GM19468 (cell line): ENCODE results near the gene RAPSN.

Experiments used
- ATAC-seq: cut with Tn5 transposase; IDR thresholded peaks from one replicate; pipeline ENCODE4 v1.9.1; 2021; ENCODE audit warnings: mild to moderate bottlenecking, moderate library complexity, moderate number of reproducible peaks; ENCODE audit not compliant: unreplicated experiment; ENCODE audit errors: extremely low read depth

Gene RAPSN

DNA sequence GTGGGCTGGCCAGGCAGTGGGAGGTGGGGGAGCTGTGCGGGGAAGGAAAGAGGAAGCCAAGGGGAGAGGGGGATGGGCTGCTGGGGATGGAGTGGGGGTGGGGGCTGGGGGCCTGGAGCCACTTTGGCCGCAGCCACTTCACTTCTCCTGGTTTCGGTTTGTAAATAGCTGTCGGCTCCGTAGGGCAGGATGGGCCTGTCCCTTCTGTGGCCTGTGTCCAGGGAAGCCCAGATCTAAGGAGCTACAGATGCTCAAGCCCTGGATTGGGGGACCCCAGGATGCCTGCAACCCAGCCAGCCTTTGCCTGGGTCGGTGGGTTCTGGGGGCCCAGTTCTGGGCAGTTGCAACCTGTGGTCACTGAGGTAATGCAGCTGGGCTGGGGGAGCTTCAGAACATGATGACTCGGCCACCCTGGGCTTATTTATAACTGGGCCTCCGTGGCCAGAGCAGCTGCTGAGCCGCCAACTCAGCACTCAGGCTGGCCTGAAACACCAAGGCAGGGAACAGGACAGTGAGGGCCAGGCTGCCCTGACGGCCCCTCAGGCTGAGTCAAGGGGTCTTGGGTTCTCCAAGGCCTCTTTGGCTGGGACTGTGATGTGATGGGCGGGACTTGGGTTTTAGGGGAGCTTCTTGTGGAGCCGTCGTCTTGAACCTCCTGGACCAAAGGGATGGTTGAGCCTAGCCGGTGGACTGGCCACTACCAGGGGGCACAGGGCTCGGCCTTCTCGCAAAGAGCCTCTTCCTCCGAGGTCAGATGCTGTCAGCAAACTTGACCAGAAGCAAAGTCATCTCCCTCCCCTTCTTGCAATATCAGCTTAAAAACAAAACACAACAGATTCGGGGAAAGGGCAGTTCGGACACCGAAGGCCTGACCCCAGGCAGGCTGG, 55.5 kb downstream of the RAPSN start:
- ATAC-seq, result no peak

GRCh38 chr11:47392546-47393162, 56.3 kb downstream of the RAPSN start:
- no peak for ATAC-seq

GRCh38 chr11:47391711-47392432, 57.1 kb downstream of the RAPSN start:
- no peak for ATAC-seq

GRCh38 chr11:47391077-47391583, 57.8 kb downstream of the RAPSN start:
- ATAC-seq, result no peak

DNA sequence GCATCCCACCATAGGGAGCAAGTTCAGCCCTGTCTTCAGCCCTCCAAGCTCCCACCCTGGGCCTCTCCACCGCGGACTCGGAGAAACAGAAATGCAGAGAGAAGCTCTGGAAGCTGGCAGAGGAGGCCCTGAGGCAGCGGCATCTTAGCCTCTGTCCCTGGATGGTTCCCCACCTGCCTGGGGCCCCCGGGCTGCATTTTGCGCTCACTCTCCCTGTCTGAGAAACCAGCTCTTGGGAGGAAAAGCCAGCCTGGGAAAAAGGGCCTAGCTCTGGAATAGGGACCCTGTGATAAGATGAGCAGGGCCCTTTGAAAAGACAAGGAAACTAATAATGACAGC, 58.5 kb downstream of the RAPSN start:
- ATAC-seq, result no peak

GRCh38 chr11:47389577-47390421, 59.1 kb downstream of the RAPSN start:
- no peak for ATAC-seq

GRCh38 chr11:47388697-47389576, 60.0 kb downstream of the RAPSN start:
- ATAC-seq, result no peak

GRCh38 chr11:47387944-47388696, 60.8 kb downstream of the RAPSN start:
- ATAC-seq, result no peak
